Activated T-helper 1 cell treated with anti-CD3 and anti-CD28 coated beads, Interleukin-12 subunit alpha, Interleukin-12 subunit beta, Interleukin-2, Interleukin-4 antibody, amounts not matched to agents 30 ng/mL and 10 ng/mL and 1 ng/mL, durations not matched to agents 14 hours and 24 hours and 36 hours (primary cell): ENCODE results near the gene BPIFB3. TPM values are rescaled to one million over a fixed set of nuclear protein-coding genes. Genes with fewer than 3 reads are reported as not detected.

ENCODE experiments used
- DNase-seq: peaks from one replicate; pipeline ENCODE4 v3.0.0; 2021; ENCODE audit warnings: low spot score
- H3K27ac Mint-ChIP-seq: one replicate; pipeline ENCODE4 v1.8.0; 2021; ENCODE audit warnings: mild to moderate bottlenecking, mixed read lengths
- H3K27me3 Mint-ChIP-seq: one replicate; pipeline ENCODE4 v1.8.0; 2022; ENCODE audit warnings: mild to moderate bottlenecking, moderate library complexity, mixed read lengths; ENCODE audit not compliant: insufficient read depth
- H3K36me3 Mint-ChIP-seq: one replicate; pipeline ENCODE4 v1.8.0; 2021; ENCODE audit warnings: low read depth, mixed read lengths
- H3K4me1 Mint-ChIP-seq: one replicate; pipeline ENCODE4 v1.8.0; 2021; ENCODE audit warnings: low read depth, mixed read lengths
- H3K4me3 Mint-ChIP-seq: one replicate; pipeline ENCODE4 v1.8.0; 2021; ENCODE audit warnings: mild to moderate bottlenecking, moderate library complexity, mixed read lengths
- H3K9me3 Mint-ChIP-seq: one replicate; pipeline ENCODE4 v1.8.0; 2021; ENCODE audit warnings: mixed read lengths
- intact Hi-C: fragments of 100-400 bp; cut with micrococcal nuclease; formaldehyde crosslinking; loops from one replicate; pipeline ENCODE4 v1.15.1; 2024
- total RNA-seq: library from RNA; stranded (reverse); gene quantifications from 2 replicates; pipeline ENCODE4 v1.2.3, GENCODE V29; 2022

The BPIFB3 gene
- total RNA-seq, 1 donor from 2014 or later = not detected

- no peaks in the 10 kb centered on the region for H3K9me3 Mint-ChIP-seq
- H3K27me3 Mint-ChIP-seq = peaks cover 3% of the 10 kb centered on the region
- intact Hi-C loops = no loop called here
- H3K27ac Mint-ChIP-seq = no peak overlapping the region
- no peaks in the 10 kb centered on the region for H3K36me3 Mint-ChIP-seq
- H3K4me1 Mint-ChIP-seq = no peaks in the 10 kb centered on the region
- no peak for DNase-seq
- no peak overlapping the region for H3K4me3 Mint-ChIP-seq
Observed at GRCh38 chr20:33022289-33022688, 31.4 kb upstream of the BPIFB3 start.

- Mint-ChIP-seq H3K27me3 (no peaks in the 10 kb centered on the region), H3K36me3 (no peaks in the 10 kb centered on the region), H3K4me3 (no peak overlapping the region), H3K27ac (no peak overlapping the region), H3K4me1 (no peaks in the 10 kb centered on the region), H3K9me3 (no peaks in the 10 kb centered on the region)
- no peak for DNase-seq
- intact Hi-C loops = no loop called here
Observed at GRCh38 chr20:33022694-33023438, 30.8 kb upstream of the BPIFB3 start.

GRCh38 chr20:33023439-33024242 is 30.1 kb upstream of the BPIFB3 start:
- no peak overlapping the region for H3K27ac Mint-ChIP-seq
- no peaks in the 10 kb centered on the region for H3K4me1 Mint-ChIP-seq
- no peak for DNase-seq
- intact Hi-C loops = no loop called here
- no peaks in the 10 kb centered on the region for H3K36me3 Mint-ChIP-seq
- H3K9me3 Mint-ChIP-seq = no peaks in the 10 kb centered on the region
- no peaks in the 10 kb centered on the region for H3K27me3 Mint-ChIP-seq
- H3K4me3 Mint-ChIP-seq = no peak overlapping the region

- Mint-ChIP-seq H3K27me3 (no peaks in the 10 kb centered on the region), H3K4me1 (no peaks in the 10 kb centered on the region), H3K4me3 (no peak overlapping the region), H3K9me3 (no peaks in the 10 kb centered on the region), H3K27ac (no peak overlapping the region), H3K36me3 (no peaks in the 10 kb centered on the region)
- intact Hi-C loops = no loop called here
- DNase-seq = no peak
Observed at GRCh38 chr20:33024243-33024560, 29.5 kb upstream of the BPIFB3 start.

GRCh38 chr20:33024609-33025317 is 28.9 kb upstream of the BPIFB3 start:
- Mint-ChIP-seq H3K27ac (no peak overlapping the region), H3K27me3 (no peaks in the 10 kb centered on the region), H3K4me1 (no peaks in the 10 kb centered on the region), H3K36me3 (no peaks in the 10 kb centered on the region), H3K9me3 (no peaks in the 10 kb centered on the region), H3K4me3 (no peak overlapping the region)
- DNase-seq = no peak
- intact Hi-C loops = no loop called here

- H3K36me3 Mint-ChIP-seq = no peaks in the 10 kb centered on the region
- H3K27ac Mint-ChIP-seq = no peak overlapping the region
- H3K4me3 Mint-ChIP-seq = no peak overlapping the region
- H3K27me3 Mint-ChIP-seq = no peaks in the 10 kb centered on the region
- no peaks in the 10 kb centered on the region for H3K9me3 Mint-ChIP-seq
- intact Hi-C loops = no loop called here
- no peak for DNase-seq
- no peaks in the 10 kb centered on the region for H3K4me1 Mint-ChIP-seq
Observed at GRCh38 chr20:33025318-33025876, 28.3 kb upstream of the BPIFB3 start.

- no peaks in the 10 kb centered on the region for H3K27me3 Mint-ChIP-seq
- H3K36me3 Mint-ChIP-seq = no peaks in the 10 kb centered on the region
- H3K4me3 Mint-ChIP-seq = no peak overlapping the region
- no peaks in the 10 kb centered on the region for H3K4me1 Mint-ChIP-seq
- DNase-seq = no peak
- no peaks in the 10 kb centered on the region for H3K9me3 Mint-ChIP-seq
- intact Hi-C loops = no loop called here
- no peak overlapping the region for H3K27ac Mint-ChIP-seq
Observed at GRCh38 chr20:33026072-33026778, 27.5 kb upstream of the BPIFB3 start.

- H3K36me3 Mint-ChIP-seq = no peaks in the 10 kb centered on the region
- H3K9me3 Mint-ChIP-seq = no peaks in the 10 kb centered on the region
- H3K4me1 Mint-ChIP-seq = no peaks in the 10 kb centered on the region
- intact Hi-C loops = no loop called here
- DNase-seq = no peak
- no peaks in the 10 kb centered on the region for H3K27me3 Mint-ChIP-seq
- no peak overlapping the region for H3K4me3 Mint-ChIP-seq
- no peak overlapping the region for H3K27ac Mint-ChIP-seq
Observed at GRCh38 chr20:33026779-33027759, 26.6 kb upstream of the BPIFB3 start.

GRCh38 chr20:33027769-33028751 is 25.6 kb upstream of the BPIFB3 start:
- Mint-ChIP-seq H3K9me3 (no peaks in the 10 kb centered on the region), H3K27ac (no peak overlapping the region), H3K36me3 (no peaks in the 10 kb centered on the region), H3K4me3 (no peak overlapping the region), H3K4me1 (no peaks in the 10 kb centered on the region), H3K27me3 (no peaks in the 10 kb centered on the region)
- intact Hi-C loops = no loop called here
- no peak for DNase-seq

GRCh38 chr20:33028875-33029274 is 24.8 kb upstream of the BPIFB3 start:
- H3K4me1 Mint-ChIP-seq = no peaks in the 10 kb centered on the region
- no peak for DNase-seq
- no peaks in the 10 kb centered on the region for H3K27me3 Mint-ChIP-seq
- H3K36me3 Mint-ChIP-seq = no peaks in the 10 kb centered on the region
- intact Hi-C loops = no loop called here
- no peaks in the 10 kb centered on the region for H3K9me3 Mint-ChIP-seq
- no peak overlapping the region for H3K27ac Mint-ChIP-seq
- no peak overlapping the region for H3K4me3 Mint-ChIP-seq

- no peaks in the 10 kb centered on the region for H3K36me3 Mint-ChIP-seq
- no peak overlapping the region for H3K4me3 Mint-ChIP-seq
- no peaks in the 10 kb centered on the region for H3K4me1 Mint-ChIP-seq
- intact Hi-C loops = no loop called here
- DNase-seq = no peak
- H3K27me3 Mint-ChIP-seq = no peaks in the 10 kb centered on the region
- H3K27ac Mint-ChIP-seq = no peak overlapping the region
- no peaks in the 10 kb centered on the region for H3K9me3 Mint-ChIP-seq
Observed at GRCh38 chr20:33030076-33030475, 23.6 kb upstream of the BPIFB3 start.
